Activated CD4-positive, alpha-beta memory T cell treated with anti-CD3 and anti-CD28 coated beads, Interleukin-2, amount 10 ng/mL, durations not matched to agents 7 days and 5 days (primary cell): Measurements from ENCODE around the gene SIAH3. TPM values are rescaled to one million over a fixed set of nuclear protein-coding genes. Genes with fewer than 3 reads are reported as not detected.

Experiments
- CTCF ChIA-PET: fragments of 350-600 bp; sonication (Branson Sonifier 250); formaldehyde crosslinking; loops from one replicate; lab custom pipeline; 2021; ENCODE audit warnings: antibody characterized with exemption, inconsistent platforms; lab: Charles Lee
- POLR2A ChIA-PET: fragments of 350-600 bp; sonication (Branson Sonifier 250); formaldehyde crosslinking; loops from one replicate; lab custom pipeline; 2021; ENCODE audit warnings: antibody characterized with exemption; lab: Charles Lee
- DNase-seq: peaks from one replicate; pipeline ENCODE4 v3.0.0-alpha.2; 2020
- H3K27ac Mint-ChIP-seq: one replicate; pipeline ENCODE4 v1.8.0; 2021; ENCODE audit warnings: mild to moderate bottlenecking, mixed read lengths
- H3K27me3 Mint-ChIP-seq: one replicate; pipeline ENCODE4 v1.8.0; 2021; ENCODE audit warnings: mixed read lengths
- H3K36me3 Mint-ChIP-seq: one replicate; pipeline ENCODE4 v1.8.0; 2021; ENCODE audit warnings: low read depth, mixed read lengths
- H3K4me1 Mint-ChIP-seq: one replicate; pipeline ENCODE4 v1.8.0; 2021; ENCODE audit warnings: mixed read lengths
- H3K4me3 Mint-ChIP-seq: one replicate; pipeline ENCODE4 v1.8.0; 2021; ENCODE audit warnings: mild to moderate bottlenecking, mixed read lengths
- H3K9me3 Mint-ChIP-seq: one replicate; pipeline ENCODE4 v1.8.0; 2021; ENCODE audit warnings: mixed read lengths
- total RNA-seq, 2 experiments: library from RNA; stranded (reverse); gene quantifications; one replicate each; pipeline ENCODE4 v1.2.3, GENCODE V29; 2021

SIAH3 gene
- total RNA-seq, 2 experiments from 2014 or later = 0.03 TPM; not detected in 1

GRCh38 chr13:45807520-45808099 lies 43.9 kb downstream of the SIAH3 start:
- H3K4me1 Mint-ChIP-seq = peaks cover 3% of the 10 kb centered on the region
- H3K4me3 Mint-ChIP-seq = no peak overlapping the region
- ChIA-PET CTCF (interaction anchor here (0.7 to 2.2 kb wide), 7 partner anchors 9 to 513 kb away, joined by 3 to 6 read pairs (median 3); no protein-coding TSS in a partner anchor), POLR2A (no interaction called here)
- DNase-seq = peak; percentile 32
- no peak overlapping the region for H3K27ac Mint-ChIP-seq
- no peaks in the 10 kb centered on the region for H3K9me3 Mint-ChIP-seq
- H3K27me3 Mint-ChIP-seq = peaks cover 5% of the 10 kb centered on the region
- no peaks in the 10 kb centered on the region for H3K36me3 Mint-ChIP-seq

- CTCF ChIA-PET = no interaction called here
- no peaks in the 10 kb centered on the region for H3K4me1 Mint-ChIP-seq
- no peaks in the 10 kb centered on the region for H3K36me3 Mint-ChIP-seq
- H3K9me3 Mint-ChIP-seq = no peaks in the 10 kb centered on the region
- H3K4me3 Mint-ChIP-seq = no peak overlapping the region
- H3K27me3 Mint-ChIP-seq = no peaks in the 10 kb centered on the region
- no peak overlapping the region for H3K27ac Mint-ChIP-seq
- no peak for DNase-seq
- POLR2A ChIA-PET = no interaction called here
Observed at GRCh38 chr13:45800485-45800884, 51.1 kb downstream of the SIAH3 start.

GRCh38 chr13:45799451-45799850 lies 52.1 kb downstream of the SIAH3 start:
- no peaks in the 10 kb centered on the region for H3K4me1 Mint-ChIP-seq
- ChIA-PET CTCF (no interaction called here), POLR2A (no interaction called here)
- no peak overlapping the region for H3K4me3 Mint-ChIP-seq
- no peak overlapping the region for H3K27ac Mint-ChIP-seq
- H3K9me3 Mint-ChIP-seq = no peaks in the 10 kb centered on the region
- DNase-seq = no peak
- no peaks in the 10 kb centered on the region for H3K27me3 Mint-ChIP-seq
- H3K36me3 Mint-ChIP-seq = no peaks in the 10 kb centered on the region

- Mint-ChIP-seq H3K27ac (no peak overlapping the region), H3K4me3 (no peak overlapping the region), H3K4me1 (no peaks in the 10 kb centered on the region), H3K9me3 (no peaks in the 10 kb centered on the region), H3K36me3 (no peaks in the 10 kb centered on the region), H3K27me3 (no peaks in the 10 kb centered on the region)
- CTCF ChIA-PET = no interaction called here
- no peak for DNase-seq
- POLR2A ChIA-PET = no interaction called here
Observed at GRCh38 chr13:45798851-45799250, 52.7 kb downstream of the SIAH3 start.

GRCh38 chr13:45796426-45797235 lies 54.9 kb downstream of the SIAH3 start:
- peaks cover 4% of the 10 kb centered on the region for H3K27me3 Mint-ChIP-seq
- no peak overlapping the region for H3K4me3 Mint-ChIP-seq
- no peaks in the 10 kb centered on the region for H3K36me3 Mint-ChIP-seq
- H3K4me1 Mint-ChIP-seq = no peaks in the 10 kb centered on the region
- CTCF ChIA-PET = interaction anchor here (2.0 kb wide), 1 partner anchor 10 kb away, joined by 5 read pairs; no protein-coding TSS in a partner anchor
- POLR2A ChIA-PET = no interaction called here
- no peak for DNase-seq
- no peaks in the 10 kb centered on the region for H3K9me3 Mint-ChIP-seq
- H3K27ac Mint-ChIP-seq = no peak overlapping the region

- H3K4me1 Mint-ChIP-seq = no peaks in the 10 kb centered on the region
- no peak overlapping the region for H3K4me3 Mint-ChIP-seq
- POLR2A ChIA-PET = no interaction called here
- no peaks in the 10 kb centered on the region for H3K9me3 Mint-ChIP-seq
- CTCF ChIA-PET = no interaction called here
- no peak for DNase-seq
- no peaks in the 10 kb centered on the region for H3K36me3 Mint-ChIP-seq
- H3K27me3 Mint-ChIP-seq = peaks cover 4% of the 10 kb centered on the region
- H3K27ac Mint-ChIP-seq = no peak overlapping the region
Observed at GRCh38 chr13:45792827-45793303, 58.7 kb downstream of the SIAH3 start.

- DNase-seq = no peak
- H3K4me1 Mint-ChIP-seq = no peaks in the 10 kb centered on the region
- H3K36me3 Mint-ChIP-seq = no peaks in the 10 kb centered on the region
- POLR2A ChIA-PET = no interaction called here
- no peak overlapping the region for H3K27ac Mint-ChIP-seq
- no peaks in the 10 kb centered on the region for H3K9me3 Mint-ChIP-seq
- no peak overlapping the region for H3K4me3 Mint-ChIP-seq
- CTCF ChIA-PET = no interaction called here
- H3K27me3 Mint-ChIP-seq = peaks cover 2% of the 10 kb centered on the region
Observed at GRCh38 chr13:45788011-45788410, 63.5 kb downstream of the SIAH3 start.

- Mint-ChIP-seq H3K4me1 (no peaks in the 10 kb centered on the region), H3K27ac (no peak overlapping the region), H3K4me3 (no peak overlapping the region), H3K36me3 (no peaks in the 10 kb centered on the region), H3K27me3 (no peaks in the 10 kb centered on the region), H3K9me3 (no peaks in the 10 kb centered on the region)
- no peak for DNase-seq
- ChIA-PET POLR2A (no interaction called here), CTCF (no interaction called here)
Observed at GRCh38 chr13:45787346-45787745, 64.2 kb downstream of the SIAH3 start.

GRCh38 chr13:45786293-45786920 lies 65.1 kb downstream of the SIAH3 start:
- no peak overlapping the region for H3K27ac Mint-ChIP-seq
- POLR2A ChIA-PET = no interaction called here
- no peaks in the 10 kb centered on the region for H3K36me3 Mint-ChIP-seq
- no peak for DNase-seq
- CTCF ChIA-PET = no interaction called here
- no peaks in the 10 kb centered on the region for H3K27me3 Mint-ChIP-seq
- H3K9me3 Mint-ChIP-seq = no peaks in the 10 kb centered on the region
- no peaks in the 10 kb centered on the region for H3K4me1 Mint-ChIP-seq
- H3K4me3 Mint-ChIP-seq = no peak overlapping the region

- Mint-ChIP-seq H3K4me3 (no peak overlapping the region), H3K9me3 (no peaks in the 10 kb centered on the region), H3K27ac (no peak overlapping the region), H3K4me1 (no peaks in the 10 kb centered on the region), H3K36me3 (no peaks in the 10 kb centered on the region), H3K27me3 (no peaks in the 10 kb centered on the region)
- no peak for DNase-seq
- POLR2A ChIA-PET = no interaction called here
- CTCF ChIA-PET = no interaction called here
Observed at GRCh38 chr13:45784755-45785675, 66.5 kb downstream of the SIAH3 start.

- Mint-ChIP-seq H3K27ac (no peak overlapping the region), H3K27me3 (no peaks in the 10 kb centered on the region), H3K9me3 (no peaks in the 10 kb centered on the region), H3K4me1 (no peaks in the 10 kb centered on the region), H3K4me3 (no peak overlapping the region), H3K36me3 (no peaks in the 10 kb centered on the region)
- CTCF ChIA-PET = no interaction called here
- DNase-seq = no peak
- POLR2A ChIA-PET = no interaction called here
Observed at GRCh38 chr13:45783346-45784043, 68.1 kb downstream of the SIAH3 start.

- POLR2A ChIA-PET = no interaction called here
- Mint-ChIP-seq H3K9me3 (no peaks in the 10 kb centered on the region), H3K4me3 (no peak overlapping the region), H3K4me1 (no peaks in the 10 kb centered on the region), H3K36me3 (no peaks in the 10 kb centered on the region), H3K27ac (no peak overlapping the region), H3K27me3 (no peaks in the 10 kb centered on the region)
- CTCF ChIA-PET = no interaction called here
- no peak for DNase-seq
Observed at GRCh38 chr13:45782327-45783045, 69.1 kb downstream of the SIAH3 start.
